ES-I3 (cell line): ENCODE data around the gene DLEU7.
A peak's percentile ranks its signal among the peaks of the same experiment; 100 is the strongest.

Experiments used
- H3K36me3 ChIP-seq: 2 replicates; pipeline ENCODE4 v1.6.1; 2013; ENCODE audit warnings: mild to moderate bottlenecking, low read length, control low read depth, moderate library complexity; ENCODE audit not compliant: insufficient read depth
- H3K4me1 ChIP-seq: 2 replicates; pipeline ENCODE4 v1.6.1; 2013; ENCODE audit warnings: mild to moderate bottlenecking, control low read depth, low read length; ENCODE audit not compliant: insufficient read depth
- H3K9ac ChIP-seq: 2 replicates; pipeline ENCODE4 v1.6.1; 2013; ENCODE audit warnings: low read depth, mild to moderate bottlenecking, low read length, moderate library complexity
- H3K9me3 ChIP-seq: 2 replicates; pipeline ENCODE4 v1.6.1; 2013; ENCODE audit warnings: mild to moderate bottlenecking, low read length, moderate library complexity; ENCODE audit not compliant: control insufficient read depth, insufficient read depth

DLEU7 gene

DNA sequence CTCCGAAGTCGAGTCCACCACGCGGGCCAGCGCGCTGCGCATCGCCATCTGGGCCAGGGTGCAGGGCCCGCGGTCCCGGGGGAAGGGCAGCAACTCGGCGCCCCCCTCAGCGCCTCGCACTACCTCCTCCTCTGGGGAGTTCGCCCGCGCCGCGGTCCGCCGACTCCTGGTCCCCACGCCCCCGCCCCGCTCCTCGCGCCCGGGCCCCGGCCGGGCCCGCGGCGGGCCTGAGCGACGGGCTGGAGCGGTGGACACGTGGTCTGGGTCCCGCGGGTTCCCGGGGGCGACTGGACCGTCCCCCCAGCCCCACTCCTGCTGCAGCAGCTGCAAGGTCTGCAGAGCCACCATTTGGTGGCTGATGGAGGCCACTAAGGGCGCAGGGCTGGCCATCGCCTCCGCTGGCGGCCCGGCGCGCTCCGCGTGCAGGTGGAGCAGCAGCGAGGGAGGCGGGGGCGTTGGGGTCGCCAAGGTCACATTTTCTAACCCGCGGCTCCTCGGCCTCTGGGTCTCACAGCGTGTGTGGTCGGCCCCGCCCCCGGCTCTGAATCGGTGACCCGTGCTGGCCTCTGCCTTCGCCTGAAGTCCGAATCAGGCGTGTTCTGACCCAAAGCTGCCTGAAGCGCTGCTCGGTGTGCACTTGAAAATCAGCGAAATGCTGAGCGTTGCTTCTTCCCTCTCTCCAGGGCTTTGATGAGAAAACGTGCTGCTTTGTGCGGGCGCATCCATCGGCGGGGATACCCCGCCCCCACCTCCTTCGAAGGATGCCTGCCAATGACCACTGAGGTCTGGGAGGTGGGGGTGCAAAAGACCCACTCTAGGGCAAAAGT lies at the start of gene DLEU7:
Gene DLEU7 (minus strand): TSS at position 436 of the 827 bp plus-strand sequence. CDS start 46 bp downstream, at position 390.
- H3K9me3 ChIP-seq: no peaks in the 10 kb centered on the region
- H3K9ac ChIP-seq: peak within 1 kb of the TSS; percentile 65
- H3K4me1 ChIP-seq: no peaks in the 10 kb centered on the region

DNA sequence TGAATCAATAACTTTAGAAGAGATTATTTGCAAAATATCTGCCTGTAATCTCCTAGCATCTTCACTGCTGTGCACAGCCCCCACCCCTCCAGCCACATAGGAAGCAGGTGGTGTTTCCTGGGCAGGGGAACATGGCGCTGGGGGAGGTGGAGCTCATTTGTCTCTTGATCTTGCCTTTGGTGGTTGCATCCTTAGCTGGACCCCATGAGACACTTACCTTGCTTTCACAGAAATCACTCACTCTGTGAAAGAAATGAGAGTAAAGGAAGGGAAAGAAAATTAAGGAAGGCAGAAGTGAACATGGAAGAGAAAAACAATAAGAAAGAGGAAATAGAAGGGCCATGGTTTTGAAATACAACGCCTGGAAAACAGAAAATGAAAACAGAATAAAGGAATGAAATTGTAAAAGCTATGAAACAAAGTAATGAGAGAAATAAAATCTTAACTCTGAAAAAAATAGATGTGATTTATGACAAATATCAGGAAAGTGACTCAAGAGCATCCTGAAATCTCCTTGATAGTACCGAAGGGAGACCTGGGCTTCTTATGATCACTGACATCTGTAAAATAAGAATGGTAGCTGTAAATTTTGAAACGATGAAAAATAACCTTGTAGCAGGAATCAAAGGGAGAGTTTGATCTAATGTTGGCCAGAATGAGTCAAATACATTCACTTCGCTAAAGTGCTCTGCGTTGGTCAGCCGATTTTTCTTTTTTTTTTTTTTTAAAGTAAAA lies 48.9 kb upstream of the DLEU7 start:
- Histone ChIP-seq H3K9ac (no peak overlapping the region), H3K9me3 (peaks cover 3% of the 10 kb centered on the region; the same call in 1 of the 2 replicates), H3K36me3 (no peaks in the 10 kb centered on the region), H3K4me1 (peaks cover 28% of the 10 kb centered on the region)

More for the DNA sequence above, at the start of gene DLEU7:
- no peaks in the 10 kb centered on the region for H3K36me3 ChIP-seq

DNA sequence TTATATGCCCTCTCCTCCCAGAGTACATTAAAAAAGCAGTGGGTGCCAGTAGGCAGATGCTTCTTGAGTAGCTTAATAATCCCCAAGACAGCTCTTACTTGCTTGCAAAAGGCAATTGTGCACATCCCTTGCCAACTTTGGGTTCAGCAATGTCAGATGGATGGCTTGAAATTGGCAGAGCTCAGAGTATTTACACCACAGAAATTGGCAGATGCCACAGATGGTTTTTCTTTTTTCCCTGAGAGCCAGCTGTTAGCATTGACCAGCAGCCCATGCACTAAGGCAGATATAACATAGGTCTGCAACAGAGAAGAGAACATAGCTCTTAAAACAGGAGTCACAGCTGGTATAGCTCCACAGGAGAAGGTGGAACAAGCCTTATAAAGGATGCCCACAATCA lies 47.7 kb upstream of the DLEU7 start:
- peaks cover 3% of the 10 kb centered on the region; the same call in 1 of the 2 replicates for H3K9me3 ChIP-seq
- H3K36me3 ChIP-seq: no peaks in the 10 kb centered on the region
- H3K4me1 ChIP-seq: peaks cover 28% of the 10 kb centered on the region
- H3K9ac ChIP-seq: no peak overlapping the region

GRCh38 chr13:50889317-50889716 lies 45.8 kb upstream of the DLEU7 start:
- H3K36me3 ChIP-seq: no peaks in the 10 kb centered on the region
- H3K4me1 ChIP-seq: peaks cover 23% of the 10 kb centered on the region

DNA sequence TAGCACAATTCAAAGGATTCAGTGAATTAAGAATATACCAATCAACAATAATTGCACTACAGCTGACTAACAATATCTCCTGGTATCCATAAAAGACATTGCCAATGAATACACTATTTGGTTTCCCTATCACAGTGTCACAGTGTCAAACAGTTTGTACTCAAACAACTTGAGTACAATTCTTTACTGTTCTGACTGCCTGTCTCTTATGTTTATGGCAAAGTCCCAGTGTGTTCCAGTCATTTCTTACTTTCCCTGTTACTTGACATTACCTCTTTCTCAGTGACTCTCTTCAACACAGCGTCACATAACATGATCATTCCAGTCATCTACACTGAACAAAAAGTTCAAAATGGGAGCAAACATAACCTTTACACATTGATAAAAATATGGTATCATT lies 44.9 kb upstream of the DLEU7 start:
- Histone ChIP-seq H3K36me3 (no peaks in the 10 kb centered on the region), H3K9ac (no peak overlapping the region), H3K9me3 (peaks cover 3% of the 10 kb centered on the region; the same call in 1 of the 2 replicates), H3K4me1 (peaks cover 15% of the 10 kb centered on the region)

More at GRCh38 chr13:50889317-50889716, 45.8 kb upstream of the DLEU7 start:
- Histone ChIP-seq H3K9me3 (peaks cover 3% of the 10 kb centered on the region; the same call in 1 of the 2 replicates), H3K9ac (no peak overlapping the region)

GRCh38 chr13:50887151-50887550 lies 43.7 kb upstream of the DLEU7 start:
- peaks cover 4% of the 10 kb centered on the region; the same call in 1 of the 2 replicates for H3K4me1 ChIP-seq
- H3K9me3 ChIP-seq: peaks cover 3% of the 10 kb centered on the region; the same call in 1 of the 2 replicates
- H3K9ac ChIP-seq: no peak overlapping the region
- H3K36me3 ChIP-seq: no peaks in the 10 kb centered on the region

DNA sequence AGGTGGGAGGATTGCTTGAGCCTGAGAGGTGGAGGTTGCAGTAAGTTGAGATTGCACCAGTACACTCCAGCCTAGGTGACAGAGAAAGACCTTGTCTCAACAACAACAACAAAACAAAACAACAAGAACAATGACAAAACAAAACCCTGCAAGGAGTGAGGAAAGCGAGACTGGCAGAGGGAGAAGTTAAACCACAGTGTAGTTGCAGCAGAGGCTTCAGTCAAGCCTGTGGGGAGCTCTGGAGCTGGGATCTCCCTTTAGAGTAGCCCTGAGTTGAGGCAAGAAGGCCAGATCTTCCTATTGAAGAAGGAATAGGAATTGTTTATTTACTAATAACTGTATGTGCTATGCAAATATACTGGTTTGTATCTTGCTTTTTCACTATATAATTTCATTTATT lies 40.8 kb upstream of the DLEU7 start:
- no peak overlapping the region for H3K9ac ChIP-seq
- no peaks in the 10 kb centered on the region for H3K9me3 ChIP-seq
- H3K4me1 ChIP-seq: no peaks in the 10 kb centered on the region
- no peaks in the 10 kb centered on the region for H3K36me3 ChIP-seq

DNA sequence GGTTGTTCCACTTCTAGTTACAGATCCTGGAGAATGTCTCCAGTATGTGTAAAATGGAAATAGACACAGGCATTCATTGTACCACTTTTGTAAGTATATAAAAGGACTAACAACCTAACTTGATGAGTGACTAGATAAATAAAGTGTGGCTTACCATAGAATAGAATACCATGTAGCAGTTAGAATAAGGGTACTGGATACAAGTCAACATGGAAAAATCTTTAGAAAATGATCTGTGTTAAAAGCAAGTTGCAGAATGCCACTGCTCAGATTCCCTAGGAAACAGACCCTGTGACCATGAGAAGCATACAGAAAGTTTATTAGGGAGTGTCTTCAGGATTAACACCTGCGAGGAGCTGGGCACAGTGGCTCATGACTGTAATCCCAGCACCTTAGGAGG lies 40.2 kb upstream of the DLEU7 start:
- no peak overlapping the region for H3K9ac ChIP-seq
- H3K4me1 ChIP-seq: no peaks in the 10 kb centered on the region
- H3K36me3 ChIP-seq: no peaks in the 10 kb centered on the region
- H3K9me3 ChIP-seq: no peaks in the 10 kb centered on the region

DNA sequence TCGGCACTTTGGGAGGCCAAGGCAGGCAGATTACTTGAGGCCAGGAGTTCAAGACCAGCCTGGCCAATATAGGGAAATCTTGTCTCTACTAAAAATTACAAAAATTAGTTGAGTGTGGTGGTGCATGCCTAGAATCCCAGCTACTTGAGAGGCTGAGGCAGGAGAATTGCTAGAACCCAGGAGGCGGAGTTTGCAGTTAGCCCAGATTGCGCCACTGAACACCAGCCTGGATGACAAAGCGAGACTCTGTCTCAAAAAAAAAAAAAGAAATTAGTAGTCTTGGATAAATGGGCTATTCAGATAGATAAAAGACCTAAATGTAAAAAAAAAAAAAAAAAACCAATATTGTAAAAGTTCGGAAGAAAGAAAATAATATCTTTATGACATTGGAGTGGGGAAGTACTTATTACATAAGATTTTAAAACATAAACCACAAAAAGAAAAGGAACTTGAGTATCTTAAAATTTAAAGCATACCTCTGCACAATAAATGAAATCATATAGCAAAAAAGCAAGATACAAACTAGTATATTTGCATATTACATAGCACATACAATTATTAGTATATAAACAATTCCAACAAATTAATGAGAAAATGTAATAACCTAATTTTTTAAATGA lies 39.4 kb upstream of the DLEU7 start:
- H3K4me1 ChIP-seq: no peaks in the 10 kb centered on the region
- no peaks in the 10 kb centered on the region for H3K36me3 ChIP-seq
- no peak overlapping the region for H3K9ac ChIP-seq
- H3K9me3 ChIP-seq: no peaks in the 10 kb centered on the region

GRCh38 chr13:50873991-50874390 lies 30.5 kb upstream of the DLEU7 start:
- Histone ChIP-seq H3K9me3 (no peaks in the 10 kb centered on the region), H3K9ac (no peak overlapping the region), H3K4me1 (no peaks in the 10 kb centered on the region), H3K36me3 (no peaks in the 10 kb centered on the region)

DNA sequence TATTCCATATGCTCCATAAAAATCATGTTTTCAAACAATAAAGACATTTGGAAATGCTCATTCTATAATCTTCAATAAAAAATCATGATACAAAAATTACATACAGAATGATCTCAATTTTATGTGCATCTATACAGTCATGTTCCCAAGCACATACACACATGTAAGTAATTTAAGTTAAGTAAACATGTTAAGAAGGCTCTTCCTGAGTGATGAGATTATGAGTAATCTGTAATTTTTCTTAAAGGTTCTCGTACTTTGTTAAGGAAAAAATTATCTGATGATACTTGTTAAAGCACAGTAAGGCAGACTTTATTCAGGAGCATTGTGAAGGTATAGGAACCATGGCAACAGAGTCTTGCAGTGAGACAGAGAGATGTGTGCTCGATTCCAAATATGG lies 30.0 kb upstream of the DLEU7 start:
- H3K36me3 ChIP-seq: no peaks in the 10 kb centered on the region
- H3K9ac ChIP-seq: no peak overlapping the region
- no peaks in the 10 kb centered on the region for H3K9me3 ChIP-seq
- no peaks in the 10 kb centered on the region for H3K4me1 ChIP-seq

DNA sequence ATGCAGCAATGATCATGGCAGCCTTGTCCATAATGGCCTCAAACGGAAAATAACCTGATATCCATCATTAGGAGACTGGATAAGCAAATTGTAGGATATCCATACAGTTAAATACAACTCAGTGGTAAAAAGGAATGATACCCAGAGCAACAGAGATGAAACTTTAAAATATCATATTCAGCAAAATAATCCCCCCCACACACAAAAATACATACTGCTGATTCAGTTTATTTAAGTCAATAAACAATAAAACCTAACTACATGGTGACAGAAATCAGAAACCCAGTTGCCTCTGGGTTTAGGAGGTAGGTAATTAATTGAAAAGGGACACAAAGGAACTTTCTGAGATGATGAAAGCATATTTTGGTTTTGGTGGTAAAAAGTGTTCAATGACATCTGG lies 27.9 kb upstream of the DLEU7 start:
- Histone ChIP-seq H3K36me3 (no peaks in the 10 kb centered on the region), H3K9me3 (no peaks in the 10 kb centered on the region), H3K9ac (no peak overlapping the region), H3K4me1 (no peaks in the 10 kb centered on the region)

DNA sequence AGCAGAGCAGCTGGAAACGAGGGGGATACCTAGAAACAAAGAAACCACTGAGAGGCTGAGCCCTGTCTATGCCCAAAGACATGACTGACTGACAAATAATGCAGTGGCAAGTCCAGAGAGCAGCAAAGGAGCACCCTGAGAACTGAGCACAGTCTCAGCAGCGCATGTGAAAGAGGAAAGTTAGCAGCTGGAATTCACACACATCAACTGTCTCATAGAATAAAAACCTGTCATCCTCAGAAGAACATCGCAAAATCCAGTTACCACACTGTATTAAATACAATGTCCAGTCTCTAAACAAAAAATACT lies 24.1 kb upstream of the DLEU7 start:
- Histone ChIP-seq H3K36me3 (no peaks in the 10 kb centered on the region), H3K4me1 (no peaks in the 10 kb centered on the region), H3K9me3 (no peaks in the 10 kb centered on the region), H3K9ac (no peak overlapping the region)

DNA sequence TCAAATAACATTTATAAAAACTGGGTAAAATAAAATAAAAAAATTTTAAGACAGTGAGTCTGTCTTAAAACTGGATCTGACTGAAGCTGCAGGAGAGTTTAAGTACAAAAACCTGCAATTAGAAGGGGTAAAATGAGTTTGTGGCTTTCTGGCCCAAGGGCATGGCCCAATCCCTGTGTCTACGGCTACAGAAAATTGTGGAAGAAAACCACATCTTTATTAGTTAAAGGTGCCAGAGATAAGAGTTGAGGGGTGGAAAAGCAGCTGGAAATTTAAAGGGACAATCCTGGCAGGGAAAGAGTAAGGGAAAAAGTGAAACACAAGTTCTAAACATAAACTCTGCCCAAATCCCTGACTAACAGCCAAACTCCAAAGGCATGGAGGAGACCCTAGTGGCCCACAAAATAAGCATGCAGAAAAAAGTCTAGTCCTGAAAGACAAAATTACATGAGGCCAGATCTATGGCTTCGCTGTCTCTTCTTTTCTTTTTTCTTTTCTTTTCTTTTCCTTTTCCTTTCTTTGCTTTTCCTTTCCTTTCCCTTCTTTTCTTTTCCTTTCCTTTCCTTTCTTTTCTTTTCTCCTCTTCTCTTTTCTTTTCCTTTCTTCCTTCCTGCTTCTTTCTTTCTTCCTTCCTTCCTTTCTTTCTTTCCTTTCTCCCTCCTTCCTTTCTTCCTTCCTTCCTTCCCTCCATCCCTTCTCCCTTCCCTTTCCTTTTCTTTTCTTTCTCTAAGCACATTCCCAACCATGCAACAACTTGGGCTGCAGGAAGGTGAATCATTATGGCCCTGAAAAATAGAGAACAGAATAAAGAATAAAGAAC lies 23.5 kb upstream of the DLEU7 start:
- Histone ChIP-seq H3K9me3 (no peaks in the 10 kb centered on the region), H3K9ac (no peak overlapping the region), H3K36me3 (no peaks in the 10 kb centered on the region), H3K4me1 (no peaks in the 10 kb centered on the region)
